Gastroesophageal sphincter (tissue), 3 donors: ENCODE results near the gene CSRP1.

Source experiments
- CTCF ChIP-seq, 4 experiments: fragments of 200-600 bp in 2 of 4; fragments of 450-650 bp in 2 of 4; sonication (generic) in 1 of 4; IDR thresholded peaks; one replicate each; pipeline ENCODE4 v1.5.1; 2017 to 2019; ENCODE audit warnings: antibody characterized with exemption in 4 of 4, mild to moderate bottlenecking in 2 of 4, moderate library complexity in 2 of 4
- EP300 ChIP-seq: sonication (generic); formaldehyde crosslinking; IDR thresholded peaks from one replicate; pipeline ENCODE4 v1.6.1; 2017; ENCODE audit warnings: antibody characterized with exemption, mild to moderate bottlenecking
- POLR2A ChIP-seq, 2 donors: fragments of 450-650 bp; IDR thresholded peaks; one replicate each; pipeline ENCODE4 v1.6.1; 2017; ENCODE audit warnings: antibody characterized with exemption in 2 of 2, mild to moderate bottlenecking in 2 of 2, moderate library complexity in 1 of 2

GRCh38 chr1:201499795-201500669 is 6.9 kb downstream of the CSRP1 start:
- TF ChIP-seq CTCF (IDR thresholded peaks at IDR 0.05) (no peak), EP300 (no peak), POLR2A (IDR thresholded peaks at IDR 0.05) (no peak)
